Activated CD4-positive, alpha-beta T cell treated with anti-CD3 and anti-CD28 coated beads for 24 hours (primary cell): ENCODE data around the gene TMEM132E.
A peak's percentile ranks its signal among the peaks of the same experiment; 100 is the strongest.

Experiments used
- DNase-seq, 2 donors: peaks; one replicate each; pipeline ENCODE4 v3.0.0-alpha.2; 2020; ENCODE audit warnings: low read depth in 2 of 2

The TMEM132E gene

GRCh38 chr17:34635876-34636275 lies 56.5 kb downstream of the TMEM132E start:
- no peak for DNase-seq

GRCh38 chr17:34637041-34637547 lies 57.7 kb downstream of the TMEM132E start:
- DNase-seq: no peak

- DNase-seq: peak; percentile 78
Observed at GRCh38 chr17:34637548-34638525, 58.5 kb downstream of the TMEM132E start.

GRCh38 chr17:34638526-34639260 lies 59.3 kb downstream of the TMEM132E start:
- DNase-seq: no peak

- no peak for DNase-seq
Observed at GRCh38 chr17:34639706-34640425, 60.5 kb downstream of the TMEM132E start.

GRCh38 chr17:34641368-34641767 lies 62.0 kb downstream of the TMEM132E start:
- no peak for DNase-seq

- DNase-seq: no peak
Observed at GRCh38 chr17:34644941-34645550, 65.7 kb downstream of the TMEM132E start.

GRCh38 chr17:34645594-34645993 lies 66.2 kb downstream of the TMEM132E start:
- no peak for DNase-seq

GRCh38 chr17:34647511-34647910 lies 68.1 kb downstream of the TMEM132E start:
- no peak for DNase-seq

GRCh38 chr17:34650051-34650750 lies 70.8 kb downstream of the TMEM132E start:
- no peak for DNase-seq

GRCh38 chr17:34651402-34651811 lies 72.0 kb downstream of the TMEM132E start:
- DNase-seq: no peak

GRCh38 chr17:34652021-34652555 lies 72.7 kb downstream of the TMEM132E start:
- DNase-seq: no peak

- no peak for DNase-seq
Observed at GRCh38 chr17:34653511-34653910, 74.1 kb downstream of the TMEM132E start.

GRCh38 chr17:34654276-34654880 lies 75.0 kb downstream of the TMEM132E start:
- no peak for DNase-seq

- DNase-seq: no peak
Observed at GRCh38 chr17:34654881-34655276, 75.5 kb downstream of the TMEM132E start.

- DNase-seq: no peak
Observed at GRCh38 chr17:34656801-34657200, 77.4 kb downstream of the TMEM132E start.

- no peak for DNase-seq
Observed at GRCh38 chr17:34658811-34659560, 79.6 kb downstream of the TMEM132E start.

- no peak for DNase-seq
Observed at GRCh38 chr17:34663714-34664113, 84.3 kb downstream of the TMEM132E start.

- DNase-seq: no peak
Observed at GRCh38 chr17:34665150-34665806, 85.9 kb downstream of the TMEM132E start.
